AG09309 (cell line): ENCODE measurements around the gene RTN4RL1.

ENCODE experiments used
- DNase-seq: peaks from one replicate; pipeline ENCODE4 v3.0.0-alpha.2; 2010; ENCODE audit warnings: low read depth
- H3K4me3 ChIP-seq: 2 replicates; pipeline ENCODE4 v1.5.1; 2011; ENCODE audit warnings: mild to moderate bottlenecking, low read depth, low read length, moderate library complexity; ENCODE audit not compliant: control insufficient read depth
- TF ChIP-seq, protein P1 (sequence below): IDR thresholded peaks from 2 replicates; pipeline ENCODE4 v1.5.1; 2011; ENCODE audit warnings: mild to moderate bottlenecking, low read depth, low read length, inconsistent platforms; ENCODE audit not compliant: insufficient read depth, control insufficient read depth; ENCODE audit errors: missing control alignments

RTN4RL1 gene

DNA sequence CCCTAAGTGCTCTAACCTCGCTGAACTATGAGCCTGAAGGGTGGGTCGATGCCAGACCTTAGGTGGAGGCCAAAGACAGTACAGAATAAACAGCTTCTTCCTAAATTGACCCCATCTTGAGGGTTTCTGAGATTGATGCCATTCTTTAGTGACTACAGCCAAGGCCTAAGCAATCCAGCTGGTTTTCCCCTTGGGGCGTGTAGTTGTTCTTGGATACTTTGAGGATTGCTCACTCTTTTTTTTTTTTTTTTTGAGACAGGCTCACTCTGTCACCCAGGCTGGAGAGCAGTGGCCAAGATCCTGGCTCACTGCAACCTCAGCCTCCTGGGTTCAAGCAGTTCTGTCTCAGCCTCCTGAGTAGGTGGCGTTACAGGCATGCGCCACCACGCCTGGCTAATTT, 18.7 kb upstream of the RTN4RL1 start:
- no peak overlapping the region for H3K4me3 ChIP-seq
- DNase-seq = no peak
- TF ChIP-seq, protein P1, sequence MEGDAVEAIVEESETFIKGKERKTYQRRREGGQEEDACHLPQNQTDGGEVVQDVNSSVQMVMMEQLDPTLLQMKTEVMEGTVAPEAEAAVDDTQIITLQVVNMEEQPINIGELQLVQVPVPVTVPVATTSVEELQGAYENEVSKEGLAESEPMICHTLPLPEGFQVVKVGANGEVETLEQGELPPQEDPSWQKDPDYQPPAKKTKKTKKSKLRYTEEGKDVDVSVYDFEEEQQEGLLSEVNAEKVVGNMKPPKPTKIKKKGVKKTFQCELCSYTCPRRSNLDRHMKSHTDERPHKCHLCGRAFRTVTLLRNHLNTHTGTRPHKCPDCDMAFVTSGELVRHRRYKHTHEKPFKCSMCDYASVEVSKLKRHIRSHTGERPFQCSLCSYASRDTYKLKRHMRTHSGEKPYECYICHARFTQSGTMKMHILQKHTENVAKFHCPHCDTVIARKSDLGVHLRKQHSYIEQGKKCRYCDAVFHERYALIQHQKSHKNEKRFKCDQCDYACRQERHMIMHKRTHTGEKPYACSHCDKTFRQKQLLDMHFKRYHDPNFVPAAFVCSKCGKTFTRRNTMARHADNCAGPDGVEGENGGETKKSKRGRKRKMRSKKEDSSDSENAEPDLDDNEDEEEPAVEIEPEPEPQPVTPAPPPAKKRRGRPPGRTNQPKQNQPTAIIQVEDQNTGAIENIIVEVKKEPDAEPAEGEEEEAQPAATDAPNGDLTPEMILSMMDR = no peak

DNA sequence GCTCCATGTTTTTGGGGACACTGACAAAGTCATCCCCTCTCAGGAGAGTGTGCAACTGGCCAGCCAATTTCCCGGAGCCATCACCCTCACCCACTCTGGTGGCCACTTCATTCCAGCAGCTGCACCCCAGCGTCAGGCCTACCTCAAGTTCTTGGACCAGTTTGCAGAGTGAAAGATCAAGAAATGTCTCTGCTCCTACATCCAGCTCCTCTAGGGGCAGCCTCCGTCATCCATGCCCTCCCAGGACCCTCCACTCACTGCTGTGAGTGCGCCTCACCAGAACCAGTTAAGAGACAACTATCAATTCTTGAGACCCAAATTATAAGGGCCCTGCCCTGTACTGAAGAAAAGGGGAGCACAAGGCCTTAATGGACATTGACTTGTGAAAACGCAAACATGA, 17.8 kb upstream of the RTN4RL1 start:
- H3K4me3 ChIP-seq = peak overlapping the region; percentile 82

DNA sequence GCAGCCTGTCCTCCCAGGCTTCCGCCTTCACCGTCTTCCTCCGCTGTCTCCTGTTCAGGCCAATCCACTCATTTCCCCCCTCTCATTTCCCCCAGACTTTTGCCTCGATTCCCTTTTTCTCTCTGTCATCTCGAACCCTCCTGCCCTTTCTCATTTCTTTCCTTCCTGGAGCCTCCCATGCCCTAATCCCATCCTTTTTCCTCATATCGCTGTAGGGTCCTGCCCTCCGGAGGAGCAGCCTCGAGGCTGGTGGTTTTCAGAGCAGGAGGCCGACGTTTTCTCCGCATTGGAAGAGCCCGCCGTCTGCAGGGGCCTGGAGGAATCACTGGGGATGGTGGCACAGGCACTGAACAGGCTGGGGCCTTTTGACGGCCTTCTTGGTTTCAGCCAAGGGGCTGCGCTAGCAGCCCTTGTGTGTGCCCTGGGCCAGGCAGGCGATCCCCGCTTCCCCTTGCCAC, 17.3 kb upstream of the RTN4RL1 start:
- TF ChIP-seq, protein P1 = peak; percentile 53
- H3K4me3 ChIP-seq = peak overlapping the region; percentile 82
- DNase-seq = no peak

More for the DNA sequence above, 17.8 kb upstream of the RTN4RL1 start:
- TF ChIP-seq, protein P1 = no peak
- DNase-seq = no peak

DNA sequence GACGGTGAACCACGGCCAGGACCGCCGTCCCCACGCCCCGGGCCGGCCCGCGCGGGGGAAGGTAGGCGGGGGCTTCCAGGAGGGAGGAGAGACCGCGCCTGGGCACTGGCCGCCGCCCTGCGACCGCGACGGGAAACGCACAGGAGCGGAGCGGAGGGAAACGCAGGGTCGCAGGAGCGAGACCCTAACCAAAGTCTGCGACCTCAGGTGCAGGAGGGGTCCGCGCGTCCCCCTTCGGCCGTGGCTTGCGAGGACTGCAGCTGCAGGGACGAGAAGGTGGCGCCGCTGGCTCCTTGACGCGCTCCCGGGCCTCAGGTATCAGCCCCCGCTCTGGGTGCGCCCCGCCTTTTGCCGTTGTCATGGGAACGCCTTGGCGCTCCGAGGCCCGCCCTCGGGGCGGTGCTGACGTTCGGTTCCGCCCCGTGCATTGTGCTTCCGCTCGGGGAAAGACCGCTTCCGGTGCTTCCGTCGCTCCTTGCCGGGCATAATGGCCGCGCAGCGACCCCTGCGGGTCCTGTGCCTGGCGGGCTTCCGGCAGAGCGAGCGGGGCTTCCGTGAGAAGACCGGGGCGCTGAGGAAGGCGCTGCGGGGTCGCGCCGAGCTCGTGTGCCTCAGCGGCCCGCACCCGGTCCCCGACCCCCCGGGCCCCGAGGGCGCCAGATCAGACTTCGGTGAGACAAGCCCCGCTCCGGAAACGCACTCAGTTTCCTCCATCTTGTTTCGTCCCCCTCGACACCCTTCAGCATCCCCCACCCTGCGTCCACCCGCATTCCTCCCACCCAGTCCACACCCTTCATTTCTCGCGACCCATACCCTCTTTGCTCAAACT, 16.6 kb upstream of the RTN4RL1 start, which contains the start of gene OVCA2:
Gene OVCA2, plus strand, starts transcription at position 462 of the 829 bp plus-strand sequence. Its CDS starts 26 bp downstream, at position 488.
- H3K4me3 ChIP-seq = peak within 1 kb of the TSS; percentile 82
- TF ChIP-seq, protein P1 = peak; percentile 66
- peak; percentile 65 for DNase-seq

DNA sequence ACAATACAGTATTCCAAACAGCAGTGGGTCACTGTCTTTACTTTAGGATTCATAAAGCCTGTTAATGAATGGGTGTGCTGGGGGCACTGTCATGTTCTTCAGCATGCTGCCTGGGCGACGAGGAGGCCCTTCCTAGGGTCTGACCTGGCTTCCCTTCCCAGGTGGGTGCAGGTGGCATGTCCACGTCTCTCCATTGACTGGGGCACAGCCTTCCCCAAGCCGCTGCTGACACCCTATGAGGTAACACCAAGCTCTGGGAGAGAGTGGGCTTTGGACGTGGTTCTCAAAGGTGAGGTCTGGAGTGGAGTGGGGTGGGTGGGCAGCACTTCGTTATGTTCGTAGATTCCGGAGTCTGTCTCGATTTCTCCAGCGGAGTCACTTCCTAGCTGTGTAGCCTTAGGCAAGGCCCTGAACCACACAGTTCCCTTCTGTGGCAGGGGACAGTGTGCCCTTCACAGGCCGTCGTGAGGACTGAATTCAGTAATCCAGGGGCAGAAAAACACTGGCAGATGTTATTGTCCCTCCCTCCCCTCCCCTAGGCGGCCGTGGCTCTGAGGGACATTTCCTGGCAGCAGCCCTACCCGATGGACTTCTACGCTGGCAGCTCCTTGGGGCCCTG, 15.9 kb upstream of the RTN4RL1 start:
- peak overlapping the region; percentile 82 for H3K4me3 ChIP-seq
- TF ChIP-seq, protein P1 = no peak
- DNase-seq = no peak

DNA sequence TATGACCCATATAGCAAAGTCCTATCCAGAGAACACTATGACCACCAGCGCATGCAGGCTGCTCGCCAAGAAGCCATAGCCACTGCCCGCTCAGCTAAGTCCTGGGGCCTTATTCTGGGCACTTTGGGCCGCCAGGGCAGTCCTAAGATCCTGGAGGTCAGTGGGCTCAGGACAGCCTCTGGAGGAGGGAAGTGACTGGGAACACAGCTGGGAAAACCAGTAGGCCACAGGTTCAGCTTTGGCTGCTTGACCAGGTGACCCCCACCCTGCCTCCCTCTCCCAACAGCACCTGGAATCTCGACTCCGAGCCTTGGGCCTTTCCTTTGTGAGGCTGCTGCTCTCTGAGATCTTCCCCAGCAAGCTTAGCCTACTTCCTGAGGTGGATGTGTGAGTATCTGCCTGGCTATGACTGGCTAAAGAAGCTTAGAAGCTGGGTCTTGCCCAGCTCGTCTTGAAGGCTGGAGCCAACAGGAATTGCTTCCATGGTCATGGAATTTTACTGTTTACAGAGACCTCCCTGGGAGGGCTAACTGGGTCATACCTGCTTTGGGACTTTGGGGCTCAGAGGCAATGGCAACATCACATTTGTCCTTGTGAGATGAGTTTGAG, 15.2 kb upstream of the RTN4RL1 start:
- TF ChIP-seq, protein P1 = no peak
- no peak overlapping the region for H3K4me3 ChIP-seq
- DNase-seq = no peak
